GM12878 (cell line): ENCODE data around the gene PHF21B. TPM values are rescaled to one million over a fixed set of nuclear protein-coding genes. Genes with fewer than 3 reads are reported as not detected.

ENCODE experiments used
- ATAC-seq: fragments of 200-7000 bp; cut with Tn5 transposase; 3 replicates; pipeline ENCODE4 v1.9.1; 2020; ENCODE audit warnings: mild to moderate bottlenecking, moderate library complexity
- BruUV-seq: library from RNA; stranded (reverse); fragments of 400-500 nt; replicated peaks from 2 replicates; lab custom pipeline; 2021; lab: Mats Ljungman, UMichigan
- CTCF ChIA-PET: fragments of 300-600 bp; sonication (Branson Sonifier 250); formaldehyde crosslinking; extraction: SDS; loops from one replicate; lab custom pipeline; 2021; ENCODE audit warnings: inconsistent platforms; lab: Yijun Ruan, JAX
- POLR2A ChIA-PET: fragments of 350-600 bp; formaldehyde crosslinking; extraction: SDS; loops from one replicate; lab custom pipeline; 2021; ENCODE audit warnings: inconsistent platforms; lab: Charles Lee
- RAD21 ChIA-PET: fragments of 300-600 bp; sonication (Branson Sonifier 250); formaldehyde crosslinking; loops from one replicate; lab custom pipeline; 2023; ENCODE audit warnings: antibody characterized with exemption; ENCODE audit not compliant: unreplicated experiment; lab: Charles Lee
- SMC1A ChIA-PET: fragments of 300-600 bp; sonication (Branson Sonifier 250); formaldehyde crosslinking; loops from one replicate; lab custom pipeline; 2023; ENCODE audit not compliant: unreplicated experiment, uncharacterized antibody; lab: Charles Lee
- DNase-seq: peaks from one replicate; pipeline ENCODE4 v3.0.0-alpha.2; 2011; ENCODE audit warnings: low read depth, low spot score
- FAIRE-seq: peaks from 3 replicates; lab custom pipeline; 2011; peaks lifted over from hg19 to GRCh38; lab: Jason Lieb, UNC
- H2AFZ ChIP-seq: 2 replicates; pipeline ENCODE4 v1.6.0; 2011; ENCODE audit warnings: low read depth, low read length, control low read depth; ENCODE audit not compliant: control insufficient read depth
- H3K27ac ChIP-seq: 2 replicates; pipeline ENCODE4 v1.5.1; 2011; ENCODE audit warnings: control low read depth; ENCODE audit not compliant: control insufficient read depth, insufficient read depth
- H3K27me3 ChIP-seq, 2 experiments: replicated peaks in 1 of 2; 2 replicates each; pipeline versions ENCODE4 v1.6.0 to v1.6.1; 2011; ENCODE audit warnings: low read length in 1 of 2; ENCODE audit not compliant: control insufficient read depth in 2 of 2, insufficient read depth in 2 of 2
- H3K36me3 ChIP-seq, 2 experiments: 2 replicates each; pipeline ENCODE4 v1.5.1; 2011; ENCODE audit warnings: low read length in 1 of 2; ENCODE audit not compliant: control insufficient read depth in 2 of 2, insufficient read depth in 2 of 2
- H3K4me1 ChIP-seq: 2 replicates; pipeline ENCODE4 v1.6.1; 2011; ENCODE audit warnings: mild to moderate bottlenecking, low read length, moderate library complexity, mixed read lengths; ENCODE audit not compliant: control insufficient read depth, insufficient read depth
- H3K4me2 ChIP-seq: 2 replicates; pipeline ENCODE4 v1.6.0; 2011; ENCODE audit warnings: control low read depth; ENCODE audit not compliant: control insufficient read depth, insufficient read depth
- H3K4me3 ChIP-seq: fragments of 200-600 bp; sonication (generic); 2 replicates; pipeline ENCODE4 v1.5.1; 2016
- H3K79me2 ChIP-seq: 2 replicates; pipeline ENCODE4 v1.6.0; 2011; ENCODE audit warnings: low read length; ENCODE audit not compliant: control insufficient read depth, insufficient read depth
- H3K9ac ChIP-seq: 2 replicates; pipeline ENCODE4 v1.8.0; 2011; ENCODE audit warnings: low read length, control low read depth, mixed read lengths; ENCODE audit not compliant: control insufficient read depth, insufficient read depth
- H3K9me3 ChIP-seq: replicated peaks from 3 replicates; pipeline ENCODE4 v1.5.1; 2011; ENCODE audit warnings: mild to moderate bottlenecking, low read length; ENCODE audit not compliant: control insufficient read depth, insufficient read depth
- H4K20me1 ChIP-seq: 2 replicates; pipeline ENCODE4 v1.6.0; 2011; ENCODE audit not compliant: control insufficient read depth, insufficient read depth
- BCL11A ChIP-seq: IDR thresholded peaks from 2 replicates; pipeline ENCODE4 v1.6.1; 2011; ENCODE audit warnings: low read depth, low read length
- CUX1 ChIP-seq: IDR thresholded peaks from 2 replicates; pipeline ENCODE4 v1.6.1; 2012; ENCODE audit warnings: improper control_type of control experiment, low read depth, low read length; ENCODE audit not compliant: insufficient replicate concordance
- EGR1 ChIP-seq, 2 experiments: IDR thresholded peaks; 1 replicate in 1 of 2; 2 replicates in 1 of 2; pipeline ENCODE4 v1.6.1; 2011 to 2012; ENCODE audit warnings: low read depth in 2 of 2, low read length in 2 of 2, borderline replicate concordance in 1 of 2, mild to moderate bottlenecking in 1 of 2, moderate library complexity in 1 of 2
- HDAC2 ChIP-seq: fragments of 200-600 bp; sonication (generic); IDR thresholded peaks from 2 replicates; pipeline ENCODE4 v1.6.1; 2017
- NFYB ChIP-seq: IDR thresholded peaks from 2 replicates; pipeline ENCODE4 v1.6.1; 2011; ENCODE audit warnings: low read depth, mild to moderate bottlenecking, low read length, improper control_type of control experiment, moderate library complexity; ENCODE audit not compliant: insufficient read depth
- TAF1 ChIP-seq: IDR thresholded peaks from 2 replicates; pipeline ENCODE4 v1.6.1; 2011; ENCODE audit warnings: mild to moderate bottlenecking, low read depth, low read length, borderline replicate concordance
- USF1 ChIP-seq: IDR thresholded peaks from 2 replicates; pipeline ENCODE4 v1.6.1; 2011; ENCODE audit warnings: borderline replicate concordance, low read depth, mild to moderate bottlenecking, moderate library complexity, mixed read lengths, low read length; ENCODE audit not compliant: insufficient read depth; ENCODE audit errors: extremely low read length
- whole genome bisulfite sequencing: methylation state at CpG from one replicate; pipeline ENCODE4 v1.1.6; 2016; ENCODE audit warnings: low lambda C conversion rate; ENCODE audit not compliant: insufficient replicate concordance, insufficient coverage; ENCODE audit errors: missing lambda C conversion rate; 5-methylcytosine and 5-hydroxymethylcytosine counted together
- in situ Hi-C: fragments of 300-500 bp; cut with MboI; formaldehyde crosslinking; loops from 9 replicates; pipeline ENCODE4 v1.14.3; 2018; ENCODE audit warnings: mixed read lengths
- intact Hi-C: fragments of 100-400 bp; cut with micrococcal nuclease; formaldehyde crosslinking; loops from one replicate; pipeline ENCODE4 v1.14.2; 2022; ENCODE audit not compliant: unreplicated experiment
- polyA plus RNA-seq, 11 experiments: library from polyadenylated mRNA; depleted of rRNA in 4 of 11; unstranded in 6 of 11; stranded (reverse) in 5 of 11; fragments of >200 nt; fragmentation: Nextera tagmentation in 4 of 11; fragmentation: Illumina TruSeq in 1 of 11; extraction: Ambion mirVana in 4 of 11; extraction: Trizol in 1 of 11; gene quantifications; 1 replicate in 1 of 11; 2 replicates in 10 of 11; pipeline versions ENCODE4 v1.2.1 to v1.2.3, GENCODE V29; 2011 to 2016; ENCODE audit warnings: inconsistent platforms in 2 of 11, missing spikeins in 2 of 11, low read depth in 1 of 11
- total RNA-seq, 4 experiments: library from RNA; depleted of rRNA in 3 of 4; stranded (reverse); fragments of >200 nt in 3 of 4; fragmentation: Illumina TruSeq in 1 of 4; extraction: Trizol in 1 of 4; gene quantifications; 2 replicates each; pipeline versions ENCODE4 v1.2.1 to v1.2.3, GENCODE V29; 2013 to 2021

PHF21B gene
- total and polyA plus RNA-seq, 10 of the 15 experiments (the other 5 are each of a cell fraction or from before 2014, with no cell fraction given): 0.03 to 0.35 TPM; not detected in 8

GRCh38 chr22:44862981-44863860, 146.6 kb downstream of the PHF21B start:
- POLR2A ChIA-PET: interaction anchor here (0.6 kb wide), 1 partner anchor 9 kb away, joined by 3 read pairs; no protein-coding TSS in a partner anchor
- in situ Hi-C loops (no loop called here), intact Hi-C loops (no loop called here)
- no peaks in the 10 kb centered on the region for H3K9me3 ChIP-seq
- no peak for DNase-seq
- H3K9ac ChIP-seq: no peak overlapping the region
- WGBS: 64% methylated on average over 19 of the region's 19 CpGs
- no peak overlapping the region for H2AFZ ChIP-seq
- no peaks in the 10 kb centered on the region for H4K20me1 ChIP-seq
- no peaks in the 10 kb centered on the region for H3K36me3 ChIP-seq
- no peaks in the 10 kb centered on the region for H3K79me2 ChIP-seq
- H3K4me3 ChIP-seq: no peak overlapping the region
- H3K27ac ChIP-seq: no peak overlapping the region
- no TSS peak for BruUV-seq
- RAD21 ChIA-PET: no interaction called here
- no peak overlapping the region for H3K4me2 ChIP-seq
- CTCF ChIA-PET: no interaction called here
- no peaks in the 10 kb centered on the region for H3K4me1 ChIP-seq
- SMC1A ChIA-PET: no interaction called here
- peak; percentile 68 for ATAC-seq
- FAIRE-seq: no peak
- TF ChIP-seq NFYB: peak; percentile 46; the same call in 1 of the 2 replicates
- peak; percentile 28 for TF ChIP-seq USF1
- no peak for TF ChIP-seq HDAC2
- H3K27me3 ChIP-seq: no peaks in the 10 kb centered on the region

GRCh38 chr22:44862281-44862680, 147.5 kb downstream of the PHF21B start:
- H3K9ac ChIP-seq: no peak overlapping the region
- H2AFZ ChIP-seq: no peak overlapping the region
- no peaks in the 10 kb centered on the region for H3K27me3 ChIP-seq
- no peaks in the 10 kb centered on the region for H3K79me2 ChIP-seq
- H3K9me3 ChIP-seq: no peaks in the 10 kb centered on the region
- ChIA-PET SMC1A (no interaction called here), CTCF (no interaction called here), RAD21 (no interaction called here), POLR2A (no interaction called here)
- FAIRE-seq (no peak), ATAC-seq (no peak), DNase-seq (no peak)
- no peaks in the 10 kb centered on the region for H3K4me1 ChIP-seq
- WGBS: 6% methylated on average over 11 of the region's 11 CpGs
- in situ Hi-C loops: no loop called here
- no peaks in the 10 kb centered on the region for H3K36me3 ChIP-seq
- no peak overlapping the region for H3K27ac ChIP-seq
- no peak overlapping the region for H3K4me3 ChIP-seq
- H3K4me2 ChIP-seq: no peak overlapping the region
- no peaks in the 10 kb centered on the region for H4K20me1 ChIP-seq
- no TSS peak for BruUV-seq
- intact Hi-C loops: no loop called here
- TF ChIP-seq CUX1 (no peak), BCL11A (no peak), EGR1 (IDR thresholded peaks at IDR 0.05; ENCODE audit: borderline replicate concordance in 1 of 2, low read depth in 2 of 2, low read length in 2 of 2) (no peak), TAF1 (no peak)
